Keratinocyte (primary cell): ENCODE results near the gene MNX1.

Source experiments
- CTCF ChIP-seq, 3 experiments: IDR thresholded peaks in 1 of 3; conservative IDR thresholded peaks in 1 of 3; optimal IDR thresholded peaks in 1 of 3; 2 replicates in 2 of 3; 3 replicates in 1 of 3; pipeline versions ENCODE3 to v1.5.1; 2011; ENCODE audit warnings: low read length in 3 of 3, mild to moderate bottlenecking in 3 of 3, moderate library complexity in 2 of 3, control low read depth in 1 of 3, inconsistent platforms in 1 of 3; ENCODE audit not compliant: insufficient read depth in 2 of 3; ENCODE audit errors: extremely low read depth in 1 of 3
- EZH2 ChIP-seq: IDR thresholded peaks from one replicate; pipeline ENCODE4 v1.6.1; 2012; ENCODE audit warnings: inconsistent platforms, mild to moderate bottlenecking, low read length, moderate library complexity

GRCh38 chr7:157047148-157047547 is 36.7 kb upstream of the MNX1 start:
- TF ChIP-seq CTCF (optimal IDR thresholded peaks at IDR 0.05 in 1 of 3, IDR thresholded peaks at IDR 0.05 in 1 of 3, conservative IDR thresholded peaks at IDR 0.05 in 1 of 3; ENCODE audit: extremely low read depth in 1 of 3, insufficient read depth in 2 of 3, low read length in 3 of 3) (no peak), EZH2 (no peak)
